ENCODE measurements around the gene FBXL16. TPM values are rescaled to one million over a fixed set of nuclear protein-coding genes. Genes with fewer than 3 reads are reported as not detected.

Gene FBXL16
- total and polyA plus RNA-seq, 9 of the 15 experiments (the other 6 are each of a cell fraction or from before 2014, with no cell fraction given) = 0.21 to 8.2 (median 1.7) TPM

DNA sequence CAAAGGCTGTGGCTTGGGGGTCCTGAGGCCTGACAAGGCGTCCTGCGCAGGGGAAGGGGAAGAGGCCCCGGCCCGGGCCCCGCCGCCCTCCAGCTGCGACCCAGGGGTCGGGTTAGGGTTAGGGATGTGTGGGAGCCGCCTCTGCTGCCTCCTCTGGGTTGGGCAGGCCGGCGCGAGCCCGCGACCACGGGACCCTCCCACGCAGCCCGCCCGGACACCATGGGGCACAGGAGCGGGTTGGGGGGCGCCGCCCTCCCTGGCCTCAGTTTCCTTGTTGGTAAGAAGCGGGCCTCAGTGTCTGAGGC, 34.8 kb upstream of the FBXL16 start (continued):
- TF ChIP-seq ZNF518B (CRISPR knock-in tag; IDR thresholded peaks at IDR 0.05) (no peak), POLR2AphosphoS5 (IDR thresholded peaks at IDR 0.05; ENCODE audit: control insufficient read depth, insufficient read depth, low read depth, low read length) (no peak), MYC (IDR thresholded peaks at IDR 0.05; ENCODE audit: low read depth, low read length) (no peak), MYC (CRISPR knock-in tag; IDR thresholded peaks at IDR 0.05; ENCODE audit: borderline replicate concordance, low read depth) (0 out of 2 replicates have a peak, but pooled peaks have one; percentile 40), MLLT1 (IDR thresholded peaks at IDR 0.05) (0 out of 4 replicates have a peak, but pooled peaks of 1 of the 2 experiments have one; percentile 27), CHD1 (IDR thresholded peaks at IDR 0.05; ENCODE audit: low read length) (peak; percentile 35), ARID1B (IDR thresholded peaks at IDR 0.05) (0 out of 2 replicates have a peak, but pooled peaks have one; percentile 5), FIP1L1 (IDR thresholded peaks at IDR 0.05; ENCODE audit: low read depth, low read length, poor library complexity, severe bottlenecking) (peak; percentile 2)

All from K562 (cell line).